ENCODE measurements around the gene SENP3.

GRCh38 chr17:7556627-7557026 is 5.1 kb upstream of the SENP3 start:
- TF ChIP-seq, protein P1, sequence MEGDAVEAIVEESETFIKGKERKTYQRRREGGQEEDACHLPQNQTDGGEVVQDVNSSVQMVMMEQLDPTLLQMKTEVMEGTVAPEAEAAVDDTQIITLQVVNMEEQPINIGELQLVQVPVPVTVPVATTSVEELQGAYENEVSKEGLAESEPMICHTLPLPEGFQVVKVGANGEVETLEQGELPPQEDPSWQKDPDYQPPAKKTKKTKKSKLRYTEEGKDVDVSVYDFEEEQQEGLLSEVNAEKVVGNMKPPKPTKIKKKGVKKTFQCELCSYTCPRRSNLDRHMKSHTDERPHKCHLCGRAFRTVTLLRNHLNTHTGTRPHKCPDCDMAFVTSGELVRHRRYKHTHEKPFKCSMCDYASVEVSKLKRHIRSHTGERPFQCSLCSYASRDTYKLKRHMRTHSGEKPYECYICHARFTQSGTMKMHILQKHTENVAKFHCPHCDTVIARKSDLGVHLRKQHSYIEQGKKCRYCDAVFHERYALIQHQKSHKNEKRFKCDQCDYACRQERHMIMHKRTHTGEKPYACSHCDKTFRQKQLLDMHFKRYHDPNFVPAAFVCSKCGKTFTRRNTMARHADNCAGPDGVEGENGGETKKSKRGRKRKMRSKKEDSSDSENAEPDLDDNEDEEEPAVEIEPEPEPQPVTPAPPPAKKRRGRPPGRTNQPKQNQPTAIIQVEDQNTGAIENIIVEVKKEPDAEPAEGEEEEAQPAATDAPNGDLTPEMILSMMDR (IDR thresholded peaks at IDR 0.05), result no peak
- no peak for TF ChIP-seq POLR2A (IDR thresholded peaks at IDR 0.05)

Measured in heart left ventricle (tissue), 13 donors.